HepG2 (cell line): ENCODE results near the gene DUSP12. TPM values are rescaled to one million over a fixed set of nuclear protein-coding genes. Genes with fewer than 3 reads are reported as not detected.

Experiments
- polyA plus RNA-seq, 8 experiments: library from polyadenylated mRNA; depleted of rRNA in 3 of 8; stranded (reverse) in 7 of 8; unstranded in 1 of 8; fragments of >200 nt; fragmentation: Illumina TruSeq in 4 of 8; extraction: Trizol in 4 of 8; gene quantifications; 2 replicates each; pipeline versions ENCODE4 v1.2.1 to v1.2.3, GENCODE V29; 2011 to 2016; ENCODE audit warnings: low read depth in 4 of 8, missing spikeins in 1 of 8, mixed read lengths in 1 of 8; ENCODE audit not compliant: insufficient read depth in 1 of 8
- small RNA-seq, 3 experiments: library from RNA; depleted of rRNA; stranded (forward); fragments of <200 nt; gene quantifications; one replicate each; pipeline ENCODE3, GENCODE V24; 2012; ENCODE audit warnings: low read depth in 2 of 3, low replicate concordance in 1 of 3; ENCODE audit not compliant: insufficient read length in 3 of 3, insufficient read depth in 2 of 3
- total RNA-seq, 5 experiments: library from RNA; depleted of rRNA; stranded (reverse); fragments of >200 nt; fragmentation: Illumina TruSeq; extraction: Trizol; gene quantifications; 2 replicates each; pipeline ENCODE4 v1.2.3, GENCODE V29; 2016; ENCODE audit warnings: low read depth in 1 of 5

DUSP12 gene
- total and polyA plus RNA-seq, 2 of the 13 experiments (the other 11 are each of a cell fraction or from before 2014, with no cell fraction given), result 36.7 to 37.1 TPM

Small RNA genes within 50 kb of the gene (small RNA-seq; reads per million reads assigned to genes)
- gene RN7SL466P, result 0 reads per million in 3 experiments

Other genes starting within 250 kb of the DUSP12 start
- gene FCGR2A, start 244.3 kb upstream of the DUSP12 start, total RNA-seq (2016; rRNA removed; fragmentation: Illumina TruSeq; extraction: Trizol), result not detected in 2 replicates
- 0.31 and 0.44 TPM in 2 replicates for gene FCGR2A, start 244.3 kb upstream of the DUSP12 start, polyA plus RNA-seq (2011; rRNA removed)
- gene HSPA6, start 225.2 kb upstream of the DUSP12 start, total RNA-seq (2016; rRNA removed; fragmentation: Illumina TruSeq; extraction: Trizol), result not detected in 2 replicates
- gene HSPA6, start 225.2 kb upstream of the DUSP12 start, polyA plus RNA-seq (2011; rRNA removed), result 0.07 and 0.16 TPM in 2 replicates
- gene FCGR3A, start 200.0 kb upstream of the DUSP12 start, total RNA-seq (2016; rRNA removed; fragmentation: Illumina TruSeq; extraction: Trizol), result not detected in 2 replicates
- gene FCGR3A, start 200.0 kb upstream of the DUSP12 start, polyA plus RNA-seq (2011; rRNA removed), result not detected in 2 replicates
- gene FCGR3B, start 118.6 kb upstream of the DUSP12 start, total RNA-seq (2016; rRNA removed; fragmentation: Illumina TruSeq; extraction: Trizol), result not detected in 2 replicates
- not detected in 2 replicates for gene FCGR3B, start 118.6 kb upstream of the DUSP12 start, polyA plus RNA-seq (2011; rRNA removed)
- not detected in 2 replicates for gene FCGR2B, start 86.6 kb upstream of the DUSP12 start, total RNA-seq (2016; rRNA removed; fragmentation: Illumina TruSeq; extraction: Trizol)
- 0.03 TPM in 1 of 2 replicates, not detected in the other for gene FCGR2B, start 86.6 kb upstream of the DUSP12 start, polyA plus RNA-seq (2011; rRNA removed)
- not detected in 2 replicates for gene FCRLA, start 42.6 kb upstream of the DUSP12 start, total RNA-seq (2016; rRNA removed; fragmentation: Illumina TruSeq; extraction: Trizol)
- not detected in 2 replicates for gene FCRLA, start 42.6 kb upstream of the DUSP12 start, polyA plus RNA-seq (2011; rRNA removed)
- gene FCRLB, start 28.2 kb upstream of the DUSP12 start, total RNA-seq (2016; rRNA removed; fragmentation: Illumina TruSeq; extraction: Trizol), result 0.11 TPM in 1 of 2 replicates, not detected in the other
- gene FCRLB, start 28.2 kb upstream of the DUSP12 start, polyA plus RNA-seq (2011; rRNA removed), result 0.03 and 0.08 TPM in 2 replicates
- 10.5 and 13.2 TPM in 2 replicates for gene ATF6, start 16.5 kb downstream of the DUSP12 start, total RNA-seq (2016; rRNA removed; fragmentation: Illumina TruSeq; extraction: Trizol)
- gene ATF6, start 16.5 kb downstream of the DUSP12 start, polyA plus RNA-seq (2011; rRNA removed), result 12.9 and 14.5 TPM in 2 replicates